CD4-positive, alpha-beta T cell treated with Interleukin-6 at 100 ng/mL for 8 hours (primary cell): ENCODE data around the gene TSPAN15.
A peak's percentile ranks its signal among the peaks of the same experiment; 100 is the strongest.

Source experiments
- DNase-seq: peaks from one replicate; pipeline ENCODE4 v3.0.0-alpha.2; 2020; ENCODE audit warnings: mixed read lengths, low spot score

Gene TSPAN15

DNA sequence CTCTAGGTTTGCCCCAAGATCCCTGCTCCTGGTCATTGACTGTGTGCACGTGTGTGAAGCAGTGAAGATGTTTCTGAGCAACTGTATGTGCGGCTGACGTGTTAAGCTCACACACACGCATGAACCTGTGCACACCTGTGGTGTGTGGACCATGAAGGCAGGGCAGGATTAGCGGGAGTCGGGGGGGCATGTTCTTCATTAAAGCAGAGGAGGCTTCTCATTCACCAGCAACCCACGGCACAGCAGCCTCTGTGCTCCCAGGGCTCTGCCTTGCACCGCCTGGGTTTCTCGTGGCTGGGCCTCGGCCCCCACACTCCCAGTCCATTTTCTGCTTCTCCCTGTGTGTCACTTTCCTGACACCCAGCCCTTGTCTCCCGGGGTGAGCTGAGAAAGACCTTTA lies 33.7 kb upstream of the TSPAN15 start:
- no peak for DNase-seq

GRCh38 chr10:69418052-69418752 lies 33.1 kb upstream of the TSPAN15 start:
- DNase-seq: no peak

- no peak for DNase-seq
These were observed 32.0 kb upstream of the TSPAN15 start for GRCh38 chr10:69419096-69419743.

DNA sequence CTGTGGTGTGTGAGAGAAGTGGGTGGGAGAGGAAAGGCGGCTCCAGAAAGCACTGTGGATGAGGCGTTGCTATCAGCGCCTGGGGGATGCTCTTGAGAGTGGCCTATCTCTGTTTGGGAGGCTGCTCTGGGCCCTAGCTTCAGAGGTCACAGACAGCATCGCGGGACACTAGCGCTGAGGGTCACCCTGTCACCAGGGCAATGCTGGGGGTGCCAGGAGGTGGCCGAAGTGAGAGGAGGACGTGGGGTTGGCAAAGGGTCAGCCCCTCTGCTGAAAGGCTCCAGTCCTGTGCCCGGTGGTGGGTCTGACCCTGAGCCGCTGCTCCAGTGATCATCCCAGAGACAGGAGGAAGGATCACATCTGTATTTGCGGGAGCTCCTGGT lies 31.5 kb upstream of the TSPAN15 start:
- DNase-seq: no peak

DNA sequence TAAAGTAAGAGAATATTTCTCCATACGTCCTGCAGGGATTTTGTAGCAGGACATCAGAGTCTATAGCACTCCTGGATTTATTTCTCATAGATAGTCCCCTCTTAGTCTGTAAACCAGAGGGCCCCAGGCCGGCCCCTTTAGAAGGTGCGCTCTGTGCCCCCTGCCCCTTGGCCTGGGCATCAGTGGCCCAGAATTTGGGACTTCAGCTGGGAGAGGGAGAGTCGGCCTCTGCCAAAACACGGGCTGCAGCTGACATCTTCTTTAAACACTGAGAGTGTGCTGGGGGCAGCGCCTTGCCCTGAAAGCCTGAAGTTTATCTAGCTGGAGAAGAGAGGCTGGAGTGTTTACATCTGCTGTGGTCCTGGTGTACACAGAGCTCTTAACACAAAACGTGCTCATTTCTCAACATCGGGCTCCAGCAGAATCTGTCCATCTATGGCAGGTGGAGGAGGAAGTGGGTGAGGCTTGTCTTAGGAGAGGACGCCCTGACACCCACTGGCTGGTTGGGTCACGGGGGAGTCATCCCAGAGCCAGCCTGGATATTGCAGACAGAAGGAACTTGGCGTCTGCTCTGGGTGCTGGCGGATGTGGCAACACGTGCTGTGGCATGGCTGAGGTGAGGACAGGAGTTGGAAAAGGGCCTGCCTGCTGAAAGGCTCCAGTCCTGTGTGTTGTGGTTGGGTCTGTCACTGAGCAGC lies 29.5 kb upstream of the TSPAN15 start:
- no peak for DNase-seq

- DNase-seq: no peak
These were observed 28.6 kb upstream of the TSPAN15 start for GRCh38 chr10:69422676-69423075.

GRCh38 chr10:69425041-69425440 lies 26.2 kb upstream of the TSPAN15 start:
- no peak for DNase-seq

- peak; percentile 72 for DNase-seq
These were observed 25.6 kb upstream of the TSPAN15 start for GRCh38 chr10:69425511-69426298.

DNA sequence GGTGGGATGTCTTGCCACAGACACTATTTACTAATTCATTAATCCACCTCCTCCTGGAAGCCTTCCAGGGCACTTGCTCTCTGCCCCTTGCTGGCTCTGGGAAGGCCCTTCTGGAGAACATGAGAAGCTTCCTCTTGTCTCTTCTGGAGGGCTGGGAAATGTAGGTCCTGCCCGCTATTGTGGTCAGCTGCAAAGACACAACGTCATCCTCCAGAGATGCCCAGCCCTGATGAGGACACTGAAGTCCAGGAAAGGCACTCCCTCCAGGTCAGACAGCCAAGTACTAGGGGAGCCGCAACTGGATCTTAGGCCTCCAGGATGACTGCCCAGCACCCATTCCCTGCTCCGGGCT lies 24.9 kb upstream of the TSPAN15 start:
- no peak for DNase-seq

DNA sequence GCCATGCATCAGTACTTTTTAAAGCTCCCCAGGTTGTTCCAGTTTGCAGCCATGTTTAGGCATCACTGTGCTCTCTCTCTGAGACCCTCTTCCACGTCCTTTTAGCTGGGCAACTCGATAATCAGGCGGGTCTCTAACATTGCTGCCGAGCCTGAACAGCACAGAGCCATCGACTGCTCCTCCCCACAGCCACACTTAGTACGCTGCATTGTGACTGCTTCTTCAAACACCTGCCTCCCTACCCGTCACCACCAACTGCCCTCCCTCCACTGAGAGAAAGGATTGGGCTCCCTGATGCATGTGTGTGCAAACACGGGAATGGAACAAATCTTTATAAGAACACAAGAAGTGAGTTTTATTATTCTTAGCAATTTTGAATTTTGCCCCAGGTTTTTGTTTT lies 23.1 kb upstream of the TSPAN15 start:
- DNase-seq: no peak

- DNase-seq: no peak
These were observed 17.1 kb upstream of the TSPAN15 start for GRCh38 chr10:69434169-69434568.

DNA sequence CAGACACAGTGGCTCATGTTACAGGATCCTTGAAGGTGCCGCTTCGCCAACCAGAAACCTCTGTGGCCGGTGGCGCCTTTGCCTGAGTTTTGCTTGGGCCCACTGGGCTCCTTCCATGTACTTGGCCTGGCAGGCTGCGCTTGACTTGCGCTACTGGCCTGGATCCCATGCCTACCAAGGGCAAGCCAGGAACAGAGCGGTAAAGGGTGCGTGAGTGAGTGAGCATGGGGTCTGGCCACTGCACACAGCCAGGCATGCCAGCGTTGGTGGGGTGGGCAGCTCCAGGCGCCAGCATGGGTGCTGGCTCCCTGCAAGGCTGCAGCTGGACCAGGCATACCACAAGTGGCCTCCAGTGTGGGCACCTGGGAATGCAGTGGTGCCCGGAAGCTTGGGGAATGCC lies 16.3 kb upstream of the TSPAN15 start:
- DNase-seq: no peak

DNA sequence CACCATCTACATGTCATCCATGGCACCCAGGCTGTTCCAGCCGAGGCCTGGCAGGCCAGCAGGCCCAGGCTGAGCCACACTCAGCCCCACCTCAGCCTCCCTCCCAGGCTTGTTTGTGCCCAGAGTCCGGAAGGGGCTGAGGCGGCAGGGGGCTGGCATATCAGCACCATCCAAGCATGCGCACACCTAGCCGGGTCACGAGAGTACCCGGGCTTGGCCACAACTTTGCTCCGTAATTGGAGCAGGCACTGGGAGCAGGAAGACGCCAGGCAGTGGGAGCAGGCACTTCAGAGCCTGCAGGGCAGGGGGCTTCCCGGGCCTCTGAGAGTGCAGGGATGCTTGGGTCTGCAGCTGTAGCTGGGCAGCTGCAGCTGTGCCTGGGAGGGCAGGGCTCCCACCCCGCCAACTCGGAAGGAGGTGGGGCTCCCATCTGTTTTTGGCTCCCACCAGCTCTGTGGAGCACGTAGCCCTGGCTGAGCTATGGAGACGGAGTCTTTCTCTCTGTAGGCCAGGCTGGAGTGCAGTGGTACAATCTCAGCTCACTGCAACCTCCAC lies 15.2 kb upstream of the TSPAN15 start:
- no peak for DNase-seq

GRCh38 chr10:69437321-69438259 lies 13.7 kb upstream of the TSPAN15 start:
- DNase-seq: no peak

DNA sequence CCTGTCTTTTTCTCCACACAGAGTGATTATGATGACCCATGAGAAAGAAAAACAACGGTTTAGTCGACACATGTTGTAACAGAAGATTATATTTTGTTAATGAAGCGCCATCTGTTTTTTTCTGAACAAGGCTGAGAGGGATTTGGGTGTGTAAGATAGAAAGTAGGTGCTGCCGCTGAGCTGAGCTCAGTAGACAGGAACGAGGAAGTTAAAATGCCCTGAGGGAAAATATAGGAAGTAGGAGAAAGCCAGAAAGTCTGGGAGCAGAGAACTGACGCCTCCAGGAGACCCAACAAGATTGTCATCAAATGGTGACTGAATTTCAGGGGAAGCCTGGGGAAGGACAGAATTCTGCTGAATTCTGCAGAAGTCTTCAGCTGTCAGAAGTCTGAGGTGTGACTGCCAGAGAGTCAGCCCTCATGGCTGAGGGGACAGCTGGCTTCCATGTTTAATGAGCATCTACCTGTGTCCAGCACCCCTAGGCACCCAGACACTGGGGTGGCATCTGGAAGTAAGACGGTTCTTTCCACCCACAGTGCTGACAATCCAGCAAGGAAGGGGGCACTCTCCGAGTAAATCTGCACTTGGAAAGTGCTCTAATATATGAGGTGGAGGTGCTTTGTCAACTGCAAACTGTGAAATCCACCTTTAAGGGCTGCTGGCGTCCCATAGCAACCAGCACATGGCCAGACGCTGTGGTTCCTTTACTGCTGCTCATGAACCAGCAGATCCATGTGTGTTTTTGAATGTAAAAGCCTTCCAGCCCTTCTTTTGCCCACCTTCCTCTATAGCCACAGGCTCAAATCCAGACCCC lies 12.5 kb upstream of the TSPAN15 start:
- DNase-seq: no peak

DNA sequence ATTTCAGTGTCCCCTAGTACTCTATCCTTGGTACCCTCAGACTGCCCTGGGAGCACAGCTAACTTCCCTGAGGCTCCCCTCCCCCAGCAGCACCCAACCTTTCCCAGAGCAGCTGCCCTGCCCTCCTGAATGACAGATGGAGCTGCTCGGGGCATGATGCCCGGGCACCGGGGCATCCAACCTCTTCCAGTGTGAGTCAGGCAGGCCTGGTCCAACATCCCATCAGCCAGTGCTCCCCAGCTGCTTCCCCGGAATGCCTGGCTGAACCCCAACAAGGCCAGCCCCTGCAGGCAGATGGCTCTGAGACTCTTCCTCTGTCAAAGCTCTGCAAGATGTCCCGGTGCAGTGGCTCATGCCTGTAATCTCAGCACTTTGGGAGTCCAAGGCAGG lies 11.9 kb upstream of the TSPAN15 start:
- DNase-seq: no peak

GRCh38 chr10:69439813-69440506 lies 11.3 kb upstream of the TSPAN15 start:
- no peak for DNase-seq

DNA sequence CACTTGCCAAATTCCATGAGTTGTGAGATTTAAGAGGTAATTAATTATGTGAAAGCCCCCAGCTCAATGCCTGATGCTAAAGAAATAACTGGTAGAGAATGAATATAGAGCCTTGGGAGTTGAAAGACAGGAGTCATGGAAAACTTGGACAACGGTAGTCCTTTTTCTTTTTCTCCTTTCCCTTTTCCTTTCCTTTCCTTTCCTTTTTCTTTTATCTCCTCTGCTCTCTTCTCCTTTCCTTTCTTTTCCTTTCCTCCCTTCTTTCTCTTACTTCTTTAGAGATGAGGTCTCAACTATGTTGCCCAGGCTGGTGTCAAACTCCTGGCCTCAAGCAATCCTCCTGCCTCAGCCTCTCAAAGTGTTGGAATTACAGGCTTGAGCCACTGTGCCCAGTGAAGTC lies 7.9 kb upstream of the TSPAN15 start:
- no peak for DNase-seq

DNA sequence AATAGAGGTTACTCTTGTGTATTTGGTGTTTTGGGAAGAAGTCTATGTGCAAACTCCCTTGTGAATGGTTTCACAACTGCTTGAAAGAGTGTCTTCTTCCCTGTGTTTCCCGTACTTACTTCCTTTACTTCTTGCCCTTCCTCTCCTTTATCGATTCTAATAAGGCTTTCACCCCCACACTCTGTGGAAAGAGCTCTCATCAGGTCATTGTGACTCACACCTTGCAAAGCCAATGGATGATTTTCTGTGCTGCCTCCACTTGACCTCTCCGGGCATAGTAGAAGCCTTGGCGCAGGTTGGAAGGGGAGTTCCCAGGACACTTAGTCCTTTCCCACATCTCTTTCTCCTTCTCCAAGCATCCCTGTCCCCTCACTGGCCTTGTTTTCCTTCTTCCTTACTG lies 6.2 kb upstream of the TSPAN15 start:
- no peak for DNase-seq

DNA sequence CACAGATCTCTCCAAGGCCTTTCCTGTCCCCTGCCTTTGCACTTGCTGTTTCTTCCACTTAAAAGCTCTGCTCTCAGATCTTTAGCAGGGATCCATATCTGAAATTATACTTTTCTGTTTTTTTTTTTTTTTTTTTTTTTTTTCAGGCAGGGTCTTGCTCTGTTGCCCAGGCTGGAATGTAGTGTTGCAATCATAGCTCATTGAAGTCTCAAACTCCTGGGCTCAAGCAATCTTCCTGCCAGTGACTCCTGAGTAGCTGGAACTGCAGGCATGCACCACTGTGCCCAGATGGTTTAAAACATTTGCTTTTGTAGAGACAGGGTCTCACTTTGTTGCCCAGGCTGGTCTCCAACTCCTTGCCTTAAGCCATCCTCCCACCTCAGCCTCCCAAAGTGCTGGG lies 5.0 kb upstream of the TSPAN15 start:
- no peak for DNase-seq
